HCT116 (cell line): ENCODE data around the gene CACNA2D3.

ENCODE experiments used
- CEBPB ChIP-seq: IDR thresholded peaks from 2 replicates; pipeline ENCODE4 v1.6.1; 2012; ENCODE audit warnings: low read depth
- EZH2phosphoT487 ChIP-seq: fragments of 200-600 bp; IDR thresholded peaks from 2 replicates; pipeline ENCODE4 v1.6.1; 2018; ENCODE audit warnings: antibody characterized with exemption, borderline replicate concordance
- JUND ChIP-seq: IDR thresholded peaks from 2 replicates; pipeline ENCODE4 v1.6.1; 2012
- POLR2A ChIP-seq: IDR thresholded peaks from 2 replicates; pipeline ENCODE4 v1.7.0; 2011; ENCODE audit warnings: borderline replicate concordance; ENCODE audit not compliant: insufficient read depth, insufficient read length; ENCODE audit errors: extremely low read depth
- POLR2AphosphoS5 ChIP-seq: IDR thresholded peaks from 2 replicates; pipeline ENCODE4 v1.6.1; 2011; ENCODE audit warnings: mild to moderate bottlenecking, low read depth, low read length, moderate library complexity
- SIN3A ChIP-seq: IDR thresholded peaks from 2 replicates; pipeline ENCODE4 v1.6.1; 2012; ENCODE audit warnings: low read depth
- SP1 ChIP-seq: IDR thresholded peaks from 2 replicates; pipeline ENCODE4 v1.6.1; 2012; ENCODE audit warnings: low read depth
- SRF ChIP-seq: IDR thresholded peaks from 2 replicates; pipeline ENCODE4 v1.6.1; 2012; ENCODE audit warnings: low read depth
- YY1 ChIP-seq: IDR thresholded peaks from 2 replicates; pipeline ENCODE4 v1.6.1; 2011; ENCODE audit warnings: low read length, low read depth, moderate library complexity, mild to moderate bottlenecking; ENCODE audit not compliant: insufficient replicate concordance; ENCODE audit errors: extremely low read depth
- ZNF274 ChIP-seq: fragments of 200-500 bp; sonication (Bioruptor generic); IDR thresholded peaks from 2 replicates; pipeline ENCODE4 v1.6.1; 2014; ENCODE audit warnings: mild to moderate bottlenecking, low read depth, low read length, inconsistent platforms
- TF ChIP-seq, protein P1 (sequence below), 3 experiments: fragments of 200-600 bp in 1 of 3; sonication (generic) in 1 of 3; IDR thresholded peaks in 2 of 3; conservative IDR thresholded peaks in 1 of 3; 2 replicates each; pipeline ENCODE4 v1.5.1; 2012 to 2017; ENCODE audit warnings: low read depth in 2 of 3, low read length in 2 of 3, antibody characterized with exemption in 1 of 3, borderline replicate concordance in 1 of 3, control low read depth in 1 of 3, mild to moderate bottlenecking in 1 of 3, mixed read lengths in 1 of 3, mixed run types in 1 of 3, moderate library complexity in 1 of 3; ENCODE audit not compliant: insufficient read depth in 1 of 3

DNA sequence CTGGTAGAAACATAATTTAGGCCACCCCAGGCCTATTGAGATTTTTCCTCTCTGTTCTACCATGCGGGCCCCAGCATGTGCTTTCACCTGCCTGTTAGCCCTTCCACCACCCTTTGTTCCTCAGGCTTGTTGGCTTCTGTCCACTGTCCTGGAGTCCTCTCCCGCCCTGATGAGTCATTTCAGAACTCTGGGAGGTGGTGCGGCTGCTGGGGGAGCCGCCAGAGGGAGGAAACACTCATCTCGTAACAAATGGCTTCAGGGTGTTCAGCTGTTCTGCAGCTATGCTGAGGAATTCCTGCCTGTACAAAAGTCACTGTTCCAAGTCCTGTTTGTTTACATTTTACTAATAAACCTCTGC, 769.2 kb downstream of the CACNA2D3 start:
- TF ChIP-seq EZH2phosphoT487 (no peak), SRF (no peak), POLR2A (no peak), ZNF274 (no peak), YY1 (no peak), POLR2AphosphoS5 (no peak), CEBPB (no peak), SP1 (no peak), SIN3A (no peak), JUND (no peak)
- TF ChIP-seq, protein P1, sequence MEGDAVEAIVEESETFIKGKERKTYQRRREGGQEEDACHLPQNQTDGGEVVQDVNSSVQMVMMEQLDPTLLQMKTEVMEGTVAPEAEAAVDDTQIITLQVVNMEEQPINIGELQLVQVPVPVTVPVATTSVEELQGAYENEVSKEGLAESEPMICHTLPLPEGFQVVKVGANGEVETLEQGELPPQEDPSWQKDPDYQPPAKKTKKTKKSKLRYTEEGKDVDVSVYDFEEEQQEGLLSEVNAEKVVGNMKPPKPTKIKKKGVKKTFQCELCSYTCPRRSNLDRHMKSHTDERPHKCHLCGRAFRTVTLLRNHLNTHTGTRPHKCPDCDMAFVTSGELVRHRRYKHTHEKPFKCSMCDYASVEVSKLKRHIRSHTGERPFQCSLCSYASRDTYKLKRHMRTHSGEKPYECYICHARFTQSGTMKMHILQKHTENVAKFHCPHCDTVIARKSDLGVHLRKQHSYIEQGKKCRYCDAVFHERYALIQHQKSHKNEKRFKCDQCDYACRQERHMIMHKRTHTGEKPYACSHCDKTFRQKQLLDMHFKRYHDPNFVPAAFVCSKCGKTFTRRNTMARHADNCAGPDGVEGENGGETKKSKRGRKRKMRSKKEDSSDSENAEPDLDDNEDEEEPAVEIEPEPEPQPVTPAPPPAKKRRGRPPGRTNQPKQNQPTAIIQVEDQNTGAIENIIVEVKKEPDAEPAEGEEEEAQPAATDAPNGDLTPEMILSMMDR (IDR thresholded peaks at IDR 0.05 in 2 of 3, conservative IDR thresholded peaks at IDR 0.05 in 1 of 3; ENCODE audit: borderline replicate concordance in 1 of 3, insufficient read depth in 1 of 3, low read depth in 2 of 3, low read length in 2 of 3): no peak
